Fibroblast of lung (primary cell): ENCODE measurements around the gene FAM222B. TPM values are rescaled to one million over a fixed set of nuclear protein-coding genes. Genes with fewer than 3 reads are reported as not detected.

ENCODE experiments used
- DNase-seq, 2 donors: peaks; one replicate each; pipeline versions ENCODE4 v3.0.0 to v3.0.0-alpha.2; 2010; ENCODE audit warnings: low read depth in 2 of 2
- H2AFZ ChIP-seq: 2 replicates; pipeline ENCODE4 v1.5.1; 2012; ENCODE audit warnings: low read length, control low read depth, inconsistent platforms
- H3K27ac ChIP-seq: 2 replicates; pipeline ENCODE4 v1.5.1; 2011; ENCODE audit warnings: low read length, control low read depth; ENCODE audit not compliant: insufficient read depth
- H3K27me3 ChIP-seq: 2 replicates; pipeline ENCODE4 v1.5.1; 2011; ENCODE audit warnings: mild to moderate bottlenecking, low read length; ENCODE audit not compliant: control insufficient read depth, insufficient read depth
- H3K36me3 ChIP-seq: 2 replicates; pipeline ENCODE4 v1.5.1; 2011; ENCODE audit warnings: low read length; ENCODE audit not compliant: control insufficient read depth, insufficient read depth
- H3K4me1 ChIP-seq: 2 replicates; pipeline ENCODE4 v1.5.1; 2011; ENCODE audit warnings: low read length; ENCODE audit not compliant: control insufficient read depth, insufficient read depth; ENCODE audit errors: extremely low read depth
- H3K4me2 ChIP-seq: 2 replicates; pipeline ENCODE4 v1.5.1; 2011; ENCODE audit warnings: low read length, control low read depth; ENCODE audit not compliant: insufficient read depth; ENCODE audit errors: extremely low read depth
- H3K4me3 ChIP-seq, 4 experiments: fragments of 200-600 bp in 1 of 4; sonication (generic) in 1 of 4; replicated peaks in 1 of 4; 2 replicates each; pipeline ENCODE4 v1.5.1; 2011 to 2016; ENCODE audit warnings: low read length in 4 of 4, low read depth in 3 of 4, mild to moderate bottlenecking in 3 of 4, control low read depth in 2 of 4, inconsistent platforms in 1 of 4, mixed read lengths in 1 of 4; ENCODE audit not compliant: insufficient read depth in 1 of 4; ENCODE audit errors: control extremely low read depth in 1 of 4
- H3K79me2 ChIP-seq: 2 replicates; pipeline ENCODE4 v1.5.1; 2012; ENCODE audit warnings: mild to moderate bottlenecking, low read length, inconsistent platforms; ENCODE audit not compliant: control insufficient read depth, insufficient read depth
- H3K9ac ChIP-seq: 2 replicates; pipeline ENCODE4 v1.5.1; 2011; ENCODE audit warnings: mild to moderate bottlenecking, low read length, control low read depth; ENCODE audit not compliant: insufficient read depth
- H3K9me3 ChIP-seq: 2 replicates; pipeline ENCODE4 v1.5.1; 2012; ENCODE audit warnings: low read depth, low read length; ENCODE audit not compliant: control insufficient read depth, insufficient read depth
- H4K20me1 ChIP-seq: 2 replicates; pipeline ENCODE4 v1.5.1; 2011; ENCODE audit warnings: low read length; ENCODE audit not compliant: control insufficient read depth, insufficient read depth; ENCODE audit errors: extremely low read depth
- CTCF ChIP-seq, 2 donors: IDR thresholded peaks in 1 of 2; conservative IDR thresholded peaks in 1 of 2; 1 replicate in 1 of 2; 2 replicates in 1 of 2; pipeline ENCODE4 v1.5.1; 2011 to 2012; ENCODE audit warnings: low read length in 2 of 2, control low read depth in 1 of 2, inconsistent platforms in 1 of 2, low read depth in 1 of 2, mild to moderate bottlenecking in 1 of 2
- EZH2 ChIP-seq: IDR thresholded peaks from 2 replicates; pipeline ENCODE4 v1.5.1; 2012; ENCODE audit warnings: low read length, control low read depth, mild to moderate bottlenecking; ENCODE audit errors: missing control alignments
- polyA plus RNA-seq, 2 donors: library from polyadenylated mRNA; depleted of rRNA in 1 of 2; stranded (reverse) in 1 of 2; unstranded in 1 of 2; fragments of >200 nt; gene quantifications; 2 replicates each; pipeline ENCODE4 v1.2.1, GENCODE V29; 2011 to 2012; ENCODE audit warnings: missing spikeins in 1 of 2
- total RNA-seq: library from RNA; depleted of rRNA; stranded (reverse); fragments of >200 nt; gene quantifications from 2 replicates; pipeline ENCODE4 v1.2.1, GENCODE V29; 2014

Gene FAM222B
- total and polyA plus RNA-seq, 2 donors (not counting 1 experiment from before 2014, with no cell fraction given): 2.8 to 9.0 TPM

- Histone ChIP-seq H3K79me2 (no peaks in the 10 kb centered on the region), H3K4me3 (no peak overlapping the region), H2AFZ (no peak overlapping the region), H3K27me3 (no peaks in the 10 kb centered on the region), H3K4me2 (no peak overlapping the region), H3K4me1 (peaks cover 14% of the 10 kb centered on the region), H4K20me1 (no peaks in the 10 kb centered on the region), H3K36me3 (no peaks in the 10 kb centered on the region), H3K27ac (no peak overlapping the region), H3K9ac (no peak overlapping the region), H3K9me3 (no peaks in the 10 kb centered on the region)
- TF ChIP-seq EZH2 (no peak), CTCF (conservative IDR thresholded peaks at IDR 0.05 in 1 of 2, IDR thresholded peaks at IDR 0.05 in 1 of 2; ENCODE audit: low read depth in 1 of 2, low read length in 2 of 2) (no peak)
- no peak for DNase-seq
These were observed 112.7 kb downstream of the FAM222B start for GRCh38 chr17:28729950-28730330.

DNA sequence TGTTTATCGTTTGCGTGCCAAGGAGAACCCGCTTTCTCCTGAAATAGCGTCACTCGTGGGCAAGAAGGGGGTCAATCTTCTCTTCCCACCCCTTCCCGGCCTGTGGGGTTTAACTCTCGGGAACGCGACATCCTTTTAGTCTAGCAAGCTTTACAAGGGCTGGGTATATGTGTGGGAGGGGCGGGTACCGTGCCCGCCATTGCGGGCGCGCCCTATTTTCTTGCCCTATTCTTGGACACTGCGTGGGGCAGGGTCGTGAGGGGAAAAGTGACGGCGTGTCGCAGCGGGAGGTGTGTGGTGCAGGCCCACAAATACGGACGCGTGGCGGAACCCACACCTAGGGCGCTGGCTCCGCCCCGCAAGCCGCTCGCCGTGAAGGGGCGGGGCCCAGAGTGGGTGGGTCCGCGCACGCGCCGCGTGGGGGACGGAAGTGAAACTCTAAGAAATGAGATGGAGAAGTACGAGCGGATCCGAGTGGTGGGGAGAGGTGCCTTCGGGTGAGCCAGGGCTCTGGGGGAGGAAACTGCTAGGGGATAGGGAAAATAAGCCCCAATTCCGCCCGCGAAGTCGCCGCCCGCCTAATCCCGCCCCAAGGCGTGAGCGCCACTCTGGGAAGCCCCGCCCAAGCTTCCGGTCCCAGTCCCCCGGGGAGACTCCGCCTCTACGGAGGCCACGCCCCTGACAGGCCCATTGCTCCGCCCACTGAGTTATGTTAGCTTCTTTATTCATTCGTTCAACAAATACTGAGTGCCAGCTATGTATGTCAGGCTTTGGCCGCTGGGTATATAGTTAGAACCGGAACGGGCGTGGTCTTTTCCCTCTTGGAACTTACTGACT, 114.0 kb downstream of the FAM222B start, which contains the start of gene NEK8:
Gene NEK8 (plus strand): TSS at position 425 of the 837 bp plus-strand sequence. CDS start 26 bp downstream, at position 451.
- Histone ChIP-seq H3K27me3 (no peaks in the 10 kb centered on the region), H3K36me3 (peaks cover 4% of the 10 kb centered on the region), H2AFZ (peak within 1 kb of the TSS; percentile 90), H3K4me3 (peak within 1 kb of the TSS; percentile 71 to 84 (median 76)), H3K4me2 (peak within 1 kb of the TSS; percentile 99), H3K27ac (peak within 1 kb of the TSS; percentile 94), H3K4me1 (peaks cover 15% of the 10 kb centered on the region), H4K20me1 (no peaks in the 10 kb centered on the region), H3K9ac (peak within 1 kb of the TSS; percentile 93), H3K79me2 (no peaks in the 10 kb centered on the region), H3K9me3 (no peaks in the 10 kb centered on the region)
- TF ChIP-seq CTCF (conservative IDR thresholded peaks at IDR 0.05 in 1 of 2, IDR thresholded peaks at IDR 0.05 in 1 of 2; ENCODE audit: low read depth in 1 of 2, low read length in 2 of 2) (no peak), EZH2 (no peak)
- peak; percentile 84 to 95 for DNase-seq

- no peaks in the 10 kb centered on the region for H3K27me3 ChIP-seq
- peak; percentile 91 to 92 for DNase-seq
- peaks cover 7% of the 10 kb centered on the region for H3K36me3 ChIP-seq
- no peaks in the 10 kb centered on the region for H4K20me1 ChIP-seq
- H3K79me2 ChIP-seq: peaks cover 15% of the 10 kb centered on the region
- H3K27ac ChIP-seq: peak overlapping the region; percentile 46
- H2AFZ ChIP-seq: peak overlapping the region; percentile 70
- peak overlapping the region; percentile 66 to 78 (median 74) for H3K4me3 ChIP-seq
- H3K4me1 ChIP-seq: peaks cover 17% of the 10 kb centered on the region
- TF ChIP-seq CTCF (conservative IDR thresholded peaks at IDR 0.05 in 1 of 2, IDR thresholded peaks at IDR 0.05 in 1 of 2; ENCODE audit: low read depth in 1 of 2, low read length in 2 of 2) (peak; percentile 93 to 96), EZH2 (no peak)
- H3K9me3 ChIP-seq: no peaks in the 10 kb centered on the region
- H3K4me2 ChIP-seq: peak overlapping the region; percentile 95
- peak overlapping the region; percentile 61 for H3K9ac ChIP-seq
These were observed 115.7 kb downstream of the FAM222B start for GRCh38 chr17:28726627-28727491.
